NCI-H1930 (cell line): ENCODE results near the gene BRD7.

Experiments
- DNase-seq, 2 experiments: peaks; one replicate each; lab custom pipeline; 2025; lab: John Stamatoyannopoulos, UW

BRD7 gene

GRCh38 chr16:50318796-50319578, 49.8 kb downstream of the BRD7 start:
- DNase-seq, result no peak

- no peak for DNase-seq
Measured at GRCh38 chr16:50316848-50317630, 51.7 kb downstream of the BRD7 start.

- no peak for DNase-seq
Measured at GRCh38 chr16:50316102-50316847, 52.5 kb downstream of the BRD7 start.

- DNase-seq, result no peak
Measured at GRCh38 chr16:50315346-50315997, 53.3 kb downstream of the BRD7 start.

GRCh38 chr16:50314665-50315064, 54.1 kb downstream of the BRD7 start:
- no peak for DNase-seq

- DNase-seq, result no peak
Measured at GRCh38 chr16:50313596-50314478, 55.0 kb downstream of the BRD7 start.

- DNase-seq, result no peak
Measured at GRCh38 chr16:50311891-50312501, 56.8 kb downstream of the BRD7 start.

- DNase-seq, result no peak
Measured at GRCh38 chr16:50311134-50311528, 57.7 kb downstream of the BRD7 start.

GRCh38 chr16:50310308-50311133, 58.3 kb downstream of the BRD7 start:
- DNase-seq, result no peak

- DNase-seq, result no peak
Measured at GRCh38 chr16:50309527-50310307, 59.1 kb downstream of the BRD7 start.

GRCh38 chr16:50309156-50309526, 59.6 kb downstream of the BRD7 start:
- DNase-seq, result no peak

- DNase-seq, result no peak
Measured at GRCh38 chr16:50308237-50308965, 60.4 kb downstream of the BRD7 start.

GRCh38 chr16:50306287-50306686, 62.5 kb downstream of the BRD7 start:
- no peak for DNase-seq

- no peak for DNase-seq
Measured at GRCh38 chr16:50305441-50306061, 63.2 kb downstream of the BRD7 start.

GRCh38 chr16:50304467-50305440, 64.0 kb downstream of the BRD7 start:
- no peak for DNase-seq

GRCh38 chr16:50303605-50304466, 65.0 kb downstream of the BRD7 start:
- DNase-seq, result no peak
